Ectodermal cell (in vitro differentiated cells): Measurements from ENCODE around the gene VPS25.

Source experiments
- H3K27ac ChIP-seq: 2 replicates; pipeline ENCODE4 v1.7.0; 2013; ENCODE audit warnings: mild to moderate bottlenecking, low read depth, low read length; ENCODE audit not compliant: insufficient read depth, poor library complexity, severe bottlenecking
- H3K27me3 ChIP-seq: 2 replicates; pipeline ENCODE4 v1.7.0; 2013; ENCODE audit warnings: mild to moderate bottlenecking, low read length; ENCODE audit not compliant: insufficient read depth, control insufficient read depth, poor library complexity, severe bottlenecking
- H3K36me3 ChIP-seq: one replicate; pipeline ENCODE4 v1.7.0; 2013; ENCODE audit warnings: low read length; ENCODE audit not compliant: control insufficient read depth, insufficient read depth
- H3K4me1 ChIP-seq: one replicate; pipeline ENCODE4 v1.7.0; 2013; ENCODE audit warnings: low read length; ENCODE audit not compliant: control insufficient read depth, insufficient read depth
- H3K4me3 ChIP-seq: 2 replicates; pipeline ENCODE4 v1.7.0; 2013; ENCODE audit warnings: low read depth, low read length, control low read depth; ENCODE audit not compliant: insufficient read depth
- H3K9me3 ChIP-seq: 2 replicates; pipeline ENCODE4 v1.7.0; 2013; ENCODE audit warnings: mild to moderate bottlenecking, low read length, moderate library complexity; ENCODE audit not compliant: control insufficient read depth
- WGBS, 2 experiments: methylation state at CpG; one replicate each; pipeline ENCODE4 v1.1.7; 2013; ENCODE audit warnings: missing lambda C conversion rate in 2 of 2; 5-methylcytosine and 5-hydroxymethylcytosine counted together

VPS25 gene

DNA sequence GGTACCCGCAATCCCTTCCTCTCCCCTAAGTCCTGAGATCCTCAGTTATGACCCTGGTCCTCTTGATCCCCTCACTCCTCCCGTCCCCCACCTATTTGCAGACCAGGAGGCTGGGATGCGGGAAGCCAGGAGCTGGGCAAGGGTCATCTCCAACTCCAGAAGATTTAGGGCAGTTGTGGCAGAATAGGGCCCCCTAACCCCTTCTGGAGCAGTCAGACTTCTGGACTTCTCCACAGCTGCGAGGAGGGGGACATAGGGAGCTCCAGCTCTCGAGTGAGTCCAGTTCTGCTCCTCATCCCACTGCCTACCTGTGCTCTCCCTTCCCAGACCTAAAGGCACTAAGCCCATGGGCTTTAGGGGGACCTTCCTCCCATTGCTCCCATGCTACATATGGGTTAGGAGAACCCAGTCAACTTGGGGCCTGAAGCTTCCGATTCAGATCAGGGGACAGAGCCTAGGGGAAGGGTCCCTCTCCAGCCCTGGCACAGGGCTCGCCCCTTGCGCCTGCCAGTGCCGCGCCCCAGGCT lies 8.5 kb downstream of the VPS25 start:
- WGBS, 2 experiments: 85 to 86% methylated on average over 10 of the region's 10 CpGs
- Histone ChIP-seq H3K27me3 (peaks cover 51% of the 10 kb centered on the region), H3K4me3 (no peak overlapping the region), H3K27ac (no peak overlapping the region), H3K36me3 (no peaks in the 10 kb centered on the region), H3K4me1 (no peaks in the 10 kb centered on the region), H3K9me3 (no peaks in the 10 kb centered on the region)

DNA sequence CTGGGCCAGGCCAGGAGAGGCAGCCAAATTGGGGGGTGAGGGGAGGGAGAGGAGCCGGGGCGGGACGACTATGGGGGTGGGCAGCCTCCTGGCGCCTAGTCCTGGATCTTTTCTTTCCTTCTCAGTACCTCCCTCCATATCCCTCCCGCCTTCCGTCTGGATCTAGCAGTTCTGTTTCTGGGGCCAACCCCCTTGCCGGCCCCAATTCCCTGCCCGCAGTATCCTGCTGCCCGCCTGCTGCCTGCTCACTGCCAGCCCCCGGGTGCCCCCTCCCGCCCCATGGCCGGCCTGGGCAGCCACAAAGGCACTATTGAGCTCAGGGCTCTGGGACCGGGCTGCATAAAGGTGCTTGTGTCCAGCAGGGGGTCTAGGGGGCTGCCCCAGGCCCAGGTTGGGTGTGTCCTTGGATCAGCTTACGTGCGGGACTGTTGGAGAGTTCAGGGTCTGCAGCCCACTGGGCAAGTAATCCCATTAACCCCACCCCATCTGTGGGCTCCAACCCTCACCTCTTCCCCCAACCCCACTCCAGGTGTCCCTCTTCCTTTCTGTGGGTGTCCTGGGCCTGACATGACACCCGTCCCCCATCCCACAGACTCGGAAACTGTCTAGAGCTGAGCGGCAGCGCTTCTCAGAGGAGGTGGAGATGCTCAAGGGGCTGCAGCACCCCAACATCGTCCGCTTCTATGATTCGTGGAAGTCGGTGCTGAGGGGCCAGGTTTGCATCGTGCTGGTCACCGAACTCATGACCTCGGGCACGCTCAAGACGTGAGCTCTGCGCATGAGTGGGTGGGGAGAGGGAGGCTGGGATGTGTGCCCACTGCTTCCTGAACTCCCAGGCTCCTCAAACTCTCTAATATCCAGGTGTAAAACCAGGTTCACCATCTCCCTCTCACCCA lies 9.2 kb downstream of the VPS25 start:
- WGBS, 2 experiments: 74 to 81% methylated on average over 28 to 29 of the region's 29 CpGs
- Histone ChIP-seq H3K27me3 (peaks cover 51% of the 10 kb centered on the region), H3K36me3 (no peaks in the 10 kb centered on the region), H3K27ac (no peak overlapping the region), H3K9me3 (no peaks in the 10 kb centered on the region), H3K4me1 (no peaks in the 10 kb centered on the region), H3K4me3 (no peak overlapping the region)

DNA sequence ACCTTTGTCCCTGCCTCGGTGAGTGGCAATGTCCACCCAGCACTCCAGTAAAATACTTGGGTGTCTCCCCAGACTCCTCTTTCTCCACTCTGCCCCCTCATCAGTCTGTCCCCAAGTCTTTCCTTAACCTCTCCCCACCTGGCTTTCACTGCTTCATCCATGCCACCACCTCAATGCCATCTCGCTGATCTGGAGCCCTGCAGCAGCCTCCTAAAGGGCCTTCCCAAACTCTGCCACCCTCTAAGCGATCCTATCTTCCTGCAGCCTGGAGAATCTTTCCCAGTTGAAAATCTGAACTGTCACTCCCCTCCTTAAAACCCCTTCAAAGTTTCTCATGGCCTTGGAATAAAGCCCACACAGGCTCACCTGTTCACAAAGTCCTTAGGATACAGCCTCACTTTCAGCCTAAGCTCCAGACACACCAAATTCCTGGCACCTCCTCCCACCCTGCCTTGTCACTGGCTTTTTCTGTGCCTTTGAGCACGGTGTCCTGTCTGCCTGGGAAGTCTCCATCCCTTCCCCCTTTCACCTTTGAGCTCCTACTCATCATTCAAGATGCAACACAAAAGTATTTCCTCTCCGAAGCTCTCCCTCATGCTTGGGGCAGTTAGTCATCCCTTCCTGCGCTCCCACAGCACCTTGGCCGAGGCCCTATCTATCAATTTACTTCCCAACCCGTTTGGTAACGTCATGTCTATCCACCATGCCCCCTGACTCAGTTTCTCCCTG lies 10.0 kb downstream of the VPS25 start:
- 57 to 60% methylated on average over 9 of the region's 9 CpGs for WGBS, 2 experiments
- Histone ChIP-seq H3K27ac (no peak overlapping the region), H3K9me3 (no peaks in the 10 kb centered on the region)

DNA sequence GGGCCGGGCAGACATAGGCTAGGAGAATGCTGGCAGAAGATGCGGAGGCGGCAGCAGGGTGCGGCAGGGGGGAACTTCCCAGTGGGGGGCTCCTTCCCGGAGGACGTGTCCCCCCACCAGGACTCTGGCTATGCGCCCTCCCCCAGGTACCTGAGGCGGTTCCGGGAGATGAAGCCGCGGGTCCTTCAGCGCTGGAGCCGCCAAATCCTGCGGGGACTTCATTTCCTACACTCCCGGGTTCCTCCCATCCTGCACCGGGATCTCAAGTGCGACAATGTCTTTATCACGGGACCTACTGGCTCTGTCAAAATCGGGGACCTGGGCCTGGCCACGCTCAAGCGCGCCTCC lies 10.5 kb downstream of the VPS25 start:
- 78% methylated on average over 22 of the region's 22 CpGs for WGBS, 2 experiments
- no peaks in the 10 kb centered on the region for H3K4me1 ChIP-seq
- no peaks in the 10 kb centered on the region for H3K36me3 ChIP-seq
- H3K9me3 ChIP-seq: no peaks in the 10 kb centered on the region
- no peak overlapping the region for H3K27ac ChIP-seq
- peaks cover 56% of the 10 kb centered on the region for H3K27me3 ChIP-seq
- no peak overlapping the region for H3K4me3 ChIP-seq

More for the DNA sequence above, 10.0 kb downstream of the VPS25 start:
- Histone ChIP-seq H3K27me3 (peaks cover 56% of the 10 kb centered on the region), H3K4me1 (no peaks in the 10 kb centered on the region), H3K36me3 (no peaks in the 10 kb centered on the region), H3K4me3 (no peak overlapping the region)

DNA sequence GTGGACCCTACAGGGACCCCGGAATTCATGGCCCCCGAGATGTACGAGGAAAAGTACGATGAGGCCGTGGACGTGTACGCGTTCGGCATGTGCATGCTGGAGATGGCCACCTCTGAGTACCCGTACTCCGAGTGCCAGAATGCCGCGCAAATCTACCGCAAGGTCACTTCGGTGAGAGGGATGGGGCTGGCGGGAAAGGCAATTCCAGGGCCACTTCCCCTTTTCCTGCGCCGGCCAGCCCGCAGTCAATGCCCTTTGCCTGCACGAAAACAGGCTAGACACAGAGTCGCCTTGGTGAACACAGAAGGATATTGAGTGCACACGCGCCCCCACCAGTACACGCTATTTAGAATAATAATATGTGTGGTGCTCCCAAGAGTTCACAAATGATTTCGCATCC lies 11.2 kb downstream of the VPS25 start:
- no peaks in the 10 kb centered on the region for H3K9me3 ChIP-seq
- H3K4me3 ChIP-seq: no peak overlapping the region
- H3K4me1 ChIP-seq: no peaks in the 10 kb centered on the region
- no peaks in the 10 kb centered on the region for H3K36me3 ChIP-seq
- WGBS, 2 experiments: 92 to 95% methylated on average over 25 of the region's 25 CpGs
- H3K27ac ChIP-seq: no peak overlapping the region
- peaks cover 56% of the 10 kb centered on the region for H3K27me3 ChIP-seq

DNA sequence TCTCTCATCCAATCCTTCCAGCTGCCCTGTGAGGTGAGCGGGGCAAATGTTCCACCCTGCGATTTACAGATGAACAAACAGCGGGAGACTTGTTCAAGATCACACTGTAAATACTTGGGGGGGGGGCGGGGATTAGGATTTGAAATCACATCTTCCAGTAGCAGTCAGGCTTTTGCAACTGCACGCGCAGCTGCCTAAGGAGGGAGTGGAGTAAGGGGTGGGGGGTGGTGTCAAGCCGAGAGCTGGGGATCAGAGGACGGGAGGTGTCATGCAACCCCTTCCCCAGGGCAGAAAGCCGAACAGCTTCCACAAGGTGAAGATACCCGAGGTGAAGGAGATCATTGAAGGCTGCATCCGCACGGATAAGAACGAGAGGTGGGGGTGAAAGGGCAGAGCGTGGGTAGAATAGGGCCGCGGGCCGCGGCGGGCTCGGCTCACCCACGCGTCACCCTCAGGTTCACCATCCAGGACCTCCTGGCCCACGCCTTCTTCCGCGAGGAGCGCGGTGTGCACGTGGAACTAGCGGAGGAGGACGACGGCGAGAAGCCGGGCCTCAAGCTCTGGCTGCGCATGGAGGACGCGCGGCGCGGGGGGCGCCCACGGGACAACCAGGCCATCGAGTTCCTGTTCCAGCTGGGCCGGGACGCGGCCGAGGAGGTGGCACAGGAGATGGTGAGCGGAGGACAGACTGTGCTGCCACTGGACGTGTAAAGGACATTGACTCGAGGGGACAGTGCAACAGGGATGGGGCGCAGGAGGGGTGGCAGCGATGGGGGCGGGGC lies 11.8 kb downstream of the VPS25 start:
- H3K36me3 ChIP-seq: no peaks in the 10 kb centered on the region
- H3K27ac ChIP-seq: no peak overlapping the region
- H3K4me3 ChIP-seq: no peak overlapping the region
- WGBS, 2 experiments: 93% methylated on average over 52 of the region's 52 CpGs
- H3K9me3 ChIP-seq: no peaks in the 10 kb centered on the region
- H3K27me3 ChIP-seq: peaks cover 56% of the 10 kb centered on the region
- H3K4me1 ChIP-seq: no peaks in the 10 kb centered on the region

DNA sequence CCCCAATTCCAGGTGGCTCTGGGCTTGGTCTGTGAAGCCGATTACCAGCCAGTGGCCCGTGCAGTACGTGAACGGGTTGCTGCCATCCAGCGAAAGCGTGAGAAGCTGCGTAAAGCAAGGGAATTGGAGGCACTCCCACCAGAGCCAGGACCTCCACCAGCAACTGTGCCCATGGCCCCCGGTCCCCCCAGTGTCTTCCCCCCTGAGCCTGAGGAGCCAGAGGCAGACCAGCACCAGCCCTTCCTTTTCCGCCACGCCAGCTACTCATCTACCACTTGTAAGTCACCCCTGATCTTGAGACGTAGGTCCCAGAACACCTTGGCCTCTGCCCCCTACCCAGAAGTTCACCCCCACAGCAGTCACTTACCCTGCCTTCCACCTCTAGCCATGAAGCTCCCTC lies 14.0 kb downstream of the VPS25 start:
- Histone ChIP-seq H3K27me3 (peaks cover 33% of the 10 kb centered on the region), H3K36me3 (no peaks in the 10 kb centered on the region), H3K9me3 (no peaks in the 10 kb centered on the region), H3K27ac (no peak overlapping the region), H3K4me3 (no peak overlapping the region), H3K4me1 (no peaks in the 10 kb centered on the region)
- WGBS, 2 experiments: 92 to 95% methylated on average over 11 of the region's 11 CpGs

DNA sequence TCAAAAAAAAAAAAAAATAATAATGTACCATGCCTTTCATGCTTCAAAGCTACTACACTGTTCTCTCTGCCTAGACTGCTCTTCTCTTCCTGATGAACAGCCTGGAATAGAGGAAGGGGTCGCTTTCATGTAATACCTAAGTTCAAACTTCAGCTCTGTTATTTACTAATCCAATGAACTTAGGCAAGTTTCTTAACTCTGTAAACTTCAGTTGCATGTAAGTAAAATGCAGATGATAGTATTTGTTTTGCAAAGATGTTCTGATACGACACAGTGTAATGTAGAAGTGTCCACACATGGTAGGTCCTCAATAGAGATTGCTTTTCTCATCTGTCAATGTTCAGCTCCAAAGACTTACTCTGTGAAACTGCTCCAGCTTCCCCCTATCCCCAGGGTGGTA lies 18.7 kb downstream of the VPS25 start:
- H3K4me3 ChIP-seq: no peak overlapping the region
- H3K9me3 ChIP-seq: no peaks in the 10 kb centered on the region
- no peaks in the 10 kb centered on the region for H3K4me1 ChIP-seq
- no peak overlapping the region for H3K27ac ChIP-seq
- 86 to 93% methylated on average over 2 of the region's 2 CpGs for WGBS, 2 experiments
- no peaks in the 10 kb centered on the region for H3K36me3 ChIP-seq
- peaks cover 5% of the 10 kb centered on the region for H3K27me3 ChIP-seq

DNA sequence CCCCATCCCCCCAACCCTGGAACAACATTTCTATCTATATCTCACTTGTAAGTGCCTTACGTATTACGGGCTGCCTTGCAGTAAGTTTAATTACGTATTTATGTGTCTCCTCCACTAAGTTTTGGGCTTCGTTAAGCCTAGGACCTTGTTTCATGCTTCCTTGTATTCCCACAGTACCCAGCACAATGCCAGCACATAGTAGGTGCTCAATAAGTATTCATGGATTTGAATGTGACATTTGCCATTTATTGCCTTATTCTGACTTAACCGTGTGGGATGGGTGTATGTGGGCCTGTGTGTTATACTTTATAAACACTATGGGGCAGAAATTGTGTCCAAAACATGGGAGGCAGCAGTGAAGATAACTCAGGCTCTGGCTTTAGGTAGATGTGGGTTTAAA lies 19.3 kb downstream of the VPS25 start:
- Histone ChIP-seq H3K27me3 (peaks cover 4% of the 10 kb centered on the region), H3K9me3 (no peaks in the 10 kb centered on the region), H3K27ac (no peak overlapping the region), H3K4me1 (peaks cover 1% of the 10 kb centered on the region), H3K36me3 (no peaks in the 10 kb centered on the region), H3K4me3 (no peak overlapping the region)
- WGBS, 2 experiments: 90 to 91% methylated on average over 5 of the region's 5 CpGs

DNA sequence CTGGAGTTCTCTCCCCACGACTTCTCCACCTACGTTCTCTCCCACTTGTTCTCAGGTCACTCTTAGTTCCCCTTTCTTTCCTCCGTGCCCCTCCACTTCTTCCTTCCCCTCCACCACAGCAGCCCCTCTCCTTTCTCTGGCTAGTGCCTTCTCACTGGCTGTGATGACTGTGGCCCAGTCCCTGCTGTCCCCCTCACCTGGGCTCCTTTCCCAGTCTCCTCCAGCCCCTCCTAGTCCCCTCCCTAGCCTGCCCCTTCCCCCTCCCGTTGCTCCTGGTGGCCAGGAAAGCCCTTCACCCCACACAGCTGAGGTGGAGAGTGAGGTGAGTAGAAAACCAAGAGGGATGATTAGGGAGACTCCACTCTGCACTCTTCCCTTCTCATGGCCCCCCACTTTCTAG lies 21.8 kb downstream of the VPS25 start:
- WGBS, 2 experiments: 93 to 94% methylated on average over 3 of the region's 4 CpGs
- H3K27me3 ChIP-seq: peaks cover 6% of the 10 kb centered on the region
- H3K36me3 ChIP-seq: no peaks in the 10 kb centered on the region
- peaks cover 6% of the 10 kb centered on the region for H3K4me1 ChIP-seq
- no peak overlapping the region for H3K4me3 ChIP-seq
- H3K9me3 ChIP-seq: no peaks in the 10 kb centered on the region
- H3K27ac ChIP-seq: no peak overlapping the region
